Measurements from ENCODE around the gene ABCC10. TPM values are rescaled to one million over a fixed set of nuclear protein-coding genes. Genes with fewer than 3 reads are reported as not detected.

Gene ABCC10
- total RNA-seq, 6 experiments from 2014 or later, result 5.8 to 10.7 (median 7.5) TPM

DNA sequence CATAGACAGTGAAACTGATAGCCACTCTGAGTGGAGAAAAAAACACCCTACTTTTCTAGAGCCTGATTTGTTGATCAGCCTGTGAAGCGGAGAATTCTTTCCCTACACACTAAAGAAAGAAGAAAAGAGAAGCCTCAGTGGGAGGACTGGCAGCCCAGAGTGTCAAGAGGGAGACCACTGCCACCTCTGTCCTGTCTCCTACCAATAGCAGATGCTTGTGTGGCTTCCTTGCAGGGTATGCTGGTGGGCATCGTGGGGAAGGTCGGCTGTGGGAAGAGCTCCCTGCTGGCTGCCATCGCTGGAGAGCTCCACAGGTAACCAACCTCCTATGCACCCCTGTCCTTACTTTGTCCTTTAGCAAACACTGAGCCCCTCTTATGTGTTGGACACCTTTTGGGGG is 10.4 kb downstream of the ABCC10 start:
- Histone ChIP-seq H3K36me3 (peaks cover 0 to 20% (median 3%) of the 10 kb centered on the region in 4 donors), H3K27me3 (no peaks in the 10 kb centered on the region), H3K9me3 (no peaks in the 10 kb centered on the region), H3K4me1 (peaks cover 0 to 18% (median 0%) of the 10 kb centered on the region in 4 donors), H3K4me3 (no peak overlapping the region), H3K27ac (no peak overlapping the region)
- DNase-seq (no peak), ATAC-seq (no peak)
- intact Hi-C loops (cut with DNase I), result no loop called here
- TF ChIP-seq POLR2A (IDR thresholded peaks at IDR 0.05), result no peak
- no peak for TF ChIP-seq CTCF (IDR thresholded peaks at IDR 0.05)
- 0% methylated on average over 1 of the region's 4 CpGs for WGBS (ENCODE audit: insufficient coverage, low coverage, low lambda C conversion rate, missing lambda C conversion rate)

DNA sequence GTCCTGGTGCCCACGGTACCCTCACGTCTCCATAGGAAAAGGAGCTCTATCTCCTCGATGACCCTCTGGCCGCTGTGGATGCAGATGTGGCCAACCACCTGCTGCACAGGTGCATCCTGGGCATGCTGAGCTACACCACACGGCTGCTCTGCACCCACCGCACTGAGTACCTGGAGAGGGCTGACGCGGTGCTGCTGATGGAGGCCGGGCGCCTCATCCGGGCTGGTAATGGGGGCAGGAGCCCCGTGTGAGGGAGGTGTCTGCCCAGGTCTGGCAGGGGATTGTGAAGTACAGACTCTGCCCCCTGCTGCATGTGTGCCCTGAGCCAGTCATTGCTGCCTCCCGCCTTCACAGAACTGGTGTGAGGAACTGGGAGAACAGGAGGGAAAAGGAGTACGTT is 15.6 kb downstream of the ABCC10 start:
- TF ChIP-seq CTCF (IDR thresholded peaks at IDR 0.05) (no peak), POLR2A (IDR thresholded peaks at IDR 0.05) (no peak)
- H3K9me3 ChIP-seq, result no peaks in the 10 kb centered on the region
- 90% methylated on average over 4 of the region's 14 CpGs for WGBS (ENCODE audit: insufficient coverage, low coverage, low lambda C conversion rate, missing lambda C conversion rate)
- H3K27me3 ChIP-seq, result no peaks in the 10 kb centered on the region
- DNase-seq (no peak), ATAC-seq (no peak)
- H3K4me3 ChIP-seq, result no peak overlapping the region
- H3K36me3 ChIP-seq, result peaks cover 0 to 39% (median 3%) of the 10 kb centered on the region in 4 donors
- H3K27ac ChIP-seq, result no peak overlapping the region
- H3K4me1 ChIP-seq, result no peaks in the 10 kb centered on the region
- intact Hi-C loops (cut with DNase I), result no loop called here

- no peak for ATAC-seq
- Histone ChIP-seq H3K36me3 (peaks cover 0 to 41% (median 3%) of the 10 kb centered on the region in 4 donors), H3K4me3 (no peak overlapping the region), H3K9me3 (no peaks in the 10 kb centered on the region), H3K27me3 (no peaks in the 10 kb centered on the region), H3K4me1 (no peaks in the 10 kb centered on the region), H3K27ac (no peak overlapping the region)
- TF ChIP-seq POLR2A (IDR thresholded peaks at IDR 0.05), result no peak
- TF ChIP-seq CTCF (IDR thresholded peaks at IDR 0.05), result no peak
- intact Hi-C loops (cut with DNase I), result no loop called here
- DNase-seq, result no peak
- WGBS (ENCODE audit: insufficient coverage, low coverage, low lambda C conversion rate, missing lambda C conversion rate), result 75% methylated on average over 4 of the region's 10 CpGs
Measured at GRCh38 chr6:43444036-43444435, 16.7 kb downstream of the ABCC10 start.

- no peak for ATAC-seq
- WGBS (ENCODE audit: insufficient coverage, low coverage, low lambda C conversion rate, missing lambda C conversion rate), result 92% methylated on average over 4 of the region's 8 CpGs
- peaks cover 0 to 47% (median 6%) of the 10 kb centered on the region in 4 donors for H3K36me3 ChIP-seq
Measured at GRCh38 chr6:43444582-43444981, 17.2 kb downstream of the ABCC10 start.

More at GRCh38 chr6:43444582-43444981, 17.2 kb downstream of the ABCC10 start:
- Histone ChIP-seq H3K9me3 (no peaks in the 10 kb centered on the region), H3K27ac (no peak overlapping the region), H3K4me3 (no peak overlapping the region), H3K4me1 (no peaks in the 10 kb centered on the region), H3K27me3 (no peaks in the 10 kb centered on the region)
- intact Hi-C loops (cut with DNase I), result no loop called here
- DNase-seq, result no peak
- no peak for TF ChIP-seq CTCF (IDR thresholded peaks at IDR 0.05)
- no peak for TF ChIP-seq POLR2A (IDR thresholded peaks at IDR 0.05)
